SIG-M5 (cell line): ENCODE results near the gene DENND2D.

ENCODE experiments used
- DNase-seq: peaks from one replicate; lab custom pipeline; 2025; lab: John Stamatoyannopoulos, UW

DENND2D gene

GRCh38 chr1:111175349-111175748 lies 25.1 kb downstream of the DENND2D start:
- no peak for DNase-seq

GRCh38 chr1:111174070-111174469 lies 26.4 kb downstream of the DENND2D start:
- DNase-seq, result no peak

GRCh38 chr1:111172463-111172862 lies 28.0 kb downstream of the DENND2D start:
- DNase-seq, result no peak

- no peak for DNase-seq
Observed at GRCh38 chr1:111164151-111164550, 36.3 kb downstream of the DENND2D start.

DNA sequence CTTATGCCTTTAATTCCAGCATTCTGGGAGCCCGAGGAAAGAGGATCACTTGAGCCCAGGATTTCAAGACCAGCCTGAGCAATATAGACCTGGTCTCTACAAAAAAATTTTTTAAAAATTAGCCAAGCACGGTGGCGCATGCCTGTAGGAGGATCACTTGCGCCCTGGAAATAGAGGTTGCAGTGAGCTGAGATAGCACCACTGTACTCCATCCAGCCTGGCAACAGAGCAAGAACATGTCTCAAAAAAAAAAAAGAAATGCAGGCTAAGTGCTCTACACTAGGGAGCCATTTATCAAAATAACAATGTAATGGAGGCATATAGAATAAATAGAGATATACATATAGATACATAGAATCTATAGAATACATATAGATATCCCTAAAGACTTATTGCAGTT lies 37.1 kb downstream of the DENND2D start:
- DNase-seq, result no peak

DNA sequence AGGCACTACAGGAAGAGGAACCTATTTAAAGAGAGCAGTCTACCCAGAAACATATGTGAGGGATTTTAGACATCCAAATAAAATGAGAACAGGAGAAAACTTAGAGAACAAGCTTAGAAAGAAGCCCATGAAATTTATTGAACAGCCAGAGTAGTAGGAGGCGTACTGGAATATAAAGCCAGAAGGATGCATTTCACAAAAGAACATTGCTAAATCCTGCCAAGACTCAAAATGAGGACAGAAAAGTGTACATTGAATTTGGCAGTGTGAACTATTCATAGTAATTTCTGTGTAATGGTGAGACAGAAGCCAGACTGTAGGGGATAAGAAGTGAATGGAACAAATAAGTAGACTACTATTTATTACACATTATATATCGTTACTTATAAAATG lies 38.0 kb downstream of the DENND2D start:
- no peak for DNase-seq

DNA sequence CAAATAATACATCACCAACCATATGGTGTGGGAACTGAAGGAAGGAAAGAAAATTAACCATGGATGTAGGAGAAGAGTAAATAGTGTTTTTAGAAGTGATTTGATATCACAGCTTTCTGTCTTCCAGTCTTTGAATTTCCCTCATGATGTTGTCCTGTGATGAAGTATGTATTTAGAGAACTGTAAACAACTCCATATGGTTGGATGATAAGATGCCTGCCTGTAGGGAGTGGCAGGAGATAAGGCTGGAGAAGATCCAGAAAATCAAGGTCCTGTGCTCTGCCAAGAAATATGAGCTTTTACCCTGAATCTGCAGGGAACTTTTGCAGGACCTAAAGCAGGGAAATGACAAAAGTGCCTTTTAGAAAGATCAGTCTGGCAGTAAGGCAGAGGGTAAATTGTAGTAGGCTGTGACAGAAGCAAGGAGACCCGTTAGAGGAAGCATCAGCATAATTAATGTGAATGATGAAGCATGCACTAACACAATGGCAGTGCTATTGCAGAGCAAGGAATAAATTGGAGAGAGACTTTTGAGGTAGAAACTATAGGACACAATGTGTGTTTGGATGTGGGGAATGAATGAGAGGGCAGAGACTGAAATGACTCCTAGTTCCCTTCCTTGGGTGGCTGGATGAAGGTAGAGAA lies 38.5 kb downstream of the DENND2D start:
- no peak for DNase-seq

DNA sequence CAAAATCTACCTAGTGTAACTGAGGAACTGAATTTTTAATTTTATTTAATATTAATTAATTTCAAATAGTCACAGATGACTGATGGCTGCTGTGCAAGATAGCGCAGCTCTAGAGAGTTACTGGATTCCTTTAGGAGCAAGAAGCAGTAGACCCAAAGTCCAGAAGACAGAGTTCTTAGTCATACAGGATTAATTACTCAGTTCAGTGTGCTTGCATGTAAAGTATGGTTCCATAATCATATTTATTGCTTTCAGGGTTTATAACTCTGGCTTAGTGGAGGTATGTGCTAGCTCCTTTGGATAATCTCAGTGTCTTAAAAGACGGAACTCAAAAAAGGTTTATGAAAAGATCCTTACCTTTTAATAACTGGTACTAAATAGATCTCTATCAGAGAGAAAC lies 43.0 kb downstream of the DENND2D start:
- no peak for DNase-seq

DNA sequence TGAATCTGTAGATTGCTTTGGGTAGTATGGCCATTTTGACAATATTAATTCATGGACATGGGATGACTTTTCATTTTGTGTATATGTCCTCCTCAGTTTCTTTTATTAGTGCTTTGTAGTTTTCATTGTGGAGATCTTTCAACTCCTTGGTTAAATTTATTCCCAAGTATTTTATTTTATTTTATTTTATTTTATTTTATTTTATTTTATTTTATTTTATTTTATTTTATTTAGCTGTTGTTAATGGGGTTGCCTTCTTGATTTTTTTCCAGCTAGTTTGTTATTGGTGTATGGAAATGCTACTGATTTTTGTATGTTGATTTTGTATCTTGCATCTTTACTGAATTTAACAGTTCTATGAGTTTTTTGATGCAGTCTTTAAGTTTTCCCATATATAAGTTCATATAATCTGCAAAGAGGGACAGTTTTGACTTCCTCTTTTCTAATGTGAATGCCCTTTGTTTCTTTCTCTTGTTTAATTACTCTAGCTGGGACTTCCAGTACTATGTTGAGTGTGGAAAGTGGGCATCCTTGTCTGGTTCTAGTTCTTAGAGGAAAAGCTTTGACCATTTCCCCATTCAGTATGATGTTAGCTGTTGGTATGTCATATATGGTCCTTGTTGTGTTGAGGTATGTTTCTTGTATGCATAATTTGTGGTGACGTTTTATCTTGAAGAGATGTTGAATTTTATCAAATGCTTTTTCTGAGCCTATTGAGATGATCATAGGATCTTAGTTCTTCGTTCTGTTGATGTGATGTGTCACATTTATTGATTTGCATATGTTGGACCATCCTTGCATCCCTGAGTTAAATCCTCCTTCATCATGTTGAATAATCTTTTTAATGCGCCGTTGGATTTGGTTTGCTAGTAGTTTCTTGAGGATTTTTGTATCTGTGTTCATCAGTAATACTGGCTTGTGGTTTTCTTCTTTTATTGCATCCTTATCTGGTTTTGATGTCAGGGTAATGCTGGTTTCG lies 46.1 kb downstream of the DENND2D start:
- DNase-seq, result no peak

DNA sequence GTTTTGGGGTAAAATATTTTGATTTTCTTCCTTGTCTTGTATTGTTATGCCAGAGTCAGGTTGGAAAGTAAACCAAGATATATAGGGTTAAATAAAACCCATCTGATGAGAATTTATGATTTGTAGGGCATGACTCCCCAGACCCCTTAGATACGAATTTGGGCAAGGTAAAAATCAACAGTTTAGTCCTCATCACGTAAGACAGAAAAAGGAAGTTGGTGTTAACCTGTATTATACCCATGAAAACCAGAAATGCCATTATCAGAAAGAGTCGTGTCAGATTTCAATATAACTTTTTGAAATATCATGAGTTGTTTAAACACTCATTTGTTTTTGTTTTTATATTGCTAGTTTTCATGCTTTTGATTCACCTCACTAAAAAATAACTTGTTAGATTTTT lies 48.6 kb downstream of the DENND2D start:
- DNase-seq, result no peak

DNA sequence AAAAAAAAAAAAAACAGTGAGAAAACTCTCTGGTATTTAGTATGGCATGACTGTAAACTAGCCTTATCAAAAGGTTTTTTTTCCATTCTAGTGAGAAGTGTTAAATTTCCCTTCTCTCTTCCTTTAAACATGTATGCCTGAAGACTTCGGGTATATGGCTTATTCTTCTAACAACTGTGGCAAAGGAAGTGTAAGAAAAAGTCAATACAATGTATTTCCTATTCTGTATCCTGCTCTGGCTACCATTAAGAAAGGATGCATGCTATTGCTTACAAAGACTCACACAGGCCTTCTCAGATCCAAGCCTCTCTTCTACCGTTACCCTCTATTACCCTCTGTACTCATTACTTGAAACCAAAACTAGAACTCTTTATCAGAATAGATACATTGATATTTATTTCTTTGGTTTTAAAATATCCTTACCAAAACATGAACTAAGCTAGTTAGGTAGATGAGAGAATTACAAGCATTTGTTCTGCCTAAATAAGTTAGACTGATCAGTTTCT lies 52.0 kb downstream of the DENND2D start:
- DNase-seq, result no peak

GRCh38 chr1:111147948-111148347 lies 52.5 kb downstream of the DENND2D start:
- DNase-seq, result no peak

GRCh38 chr1:111145963-111146768 lies 54.3 kb downstream of the DENND2D start:
- no peak for DNase-seq

- DNase-seq, result no peak
Observed at GRCh38 chr1:111145542-111145941, 54.9 kb downstream of the DENND2D start.

DNA sequence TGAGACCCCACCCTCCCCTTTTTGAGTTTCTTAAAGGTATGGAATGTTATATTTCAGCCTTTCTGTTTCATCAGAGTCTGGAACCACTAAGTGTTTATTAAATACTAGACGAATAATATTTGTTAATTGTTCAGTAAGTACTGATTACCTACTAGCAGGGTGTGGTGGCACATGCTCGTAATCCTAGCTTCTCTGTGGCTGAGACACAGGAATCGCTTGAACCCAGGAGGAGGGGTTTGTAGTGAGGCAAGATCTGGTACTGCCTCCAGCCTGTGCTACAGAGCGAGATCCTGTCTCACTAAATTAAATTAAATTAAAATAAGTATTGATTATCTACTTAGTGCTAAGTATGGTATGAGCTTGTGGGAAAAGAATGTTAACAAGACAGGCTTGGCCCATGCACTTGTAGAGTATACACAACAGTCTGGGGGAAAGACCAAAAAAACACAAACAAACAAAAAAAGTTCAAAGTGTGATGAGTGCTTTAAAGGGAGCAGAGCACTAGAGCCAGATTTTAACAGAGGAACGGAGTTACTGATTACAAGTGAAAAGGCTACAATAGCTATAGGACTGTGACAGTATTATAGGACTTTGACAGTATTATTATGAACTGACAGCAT lies 58.0 kb downstream of the DENND2D start:
- DNase-seq, result no peak

- no peak for DNase-seq
Observed at GRCh38 chr1:111141245-111142220, 58.9 kb downstream of the DENND2D start.

- DNase-seq, result no peak
Observed at GRCh38 chr1:111140680-111140967, 59.8 kb downstream of the DENND2D start.

DNA sequence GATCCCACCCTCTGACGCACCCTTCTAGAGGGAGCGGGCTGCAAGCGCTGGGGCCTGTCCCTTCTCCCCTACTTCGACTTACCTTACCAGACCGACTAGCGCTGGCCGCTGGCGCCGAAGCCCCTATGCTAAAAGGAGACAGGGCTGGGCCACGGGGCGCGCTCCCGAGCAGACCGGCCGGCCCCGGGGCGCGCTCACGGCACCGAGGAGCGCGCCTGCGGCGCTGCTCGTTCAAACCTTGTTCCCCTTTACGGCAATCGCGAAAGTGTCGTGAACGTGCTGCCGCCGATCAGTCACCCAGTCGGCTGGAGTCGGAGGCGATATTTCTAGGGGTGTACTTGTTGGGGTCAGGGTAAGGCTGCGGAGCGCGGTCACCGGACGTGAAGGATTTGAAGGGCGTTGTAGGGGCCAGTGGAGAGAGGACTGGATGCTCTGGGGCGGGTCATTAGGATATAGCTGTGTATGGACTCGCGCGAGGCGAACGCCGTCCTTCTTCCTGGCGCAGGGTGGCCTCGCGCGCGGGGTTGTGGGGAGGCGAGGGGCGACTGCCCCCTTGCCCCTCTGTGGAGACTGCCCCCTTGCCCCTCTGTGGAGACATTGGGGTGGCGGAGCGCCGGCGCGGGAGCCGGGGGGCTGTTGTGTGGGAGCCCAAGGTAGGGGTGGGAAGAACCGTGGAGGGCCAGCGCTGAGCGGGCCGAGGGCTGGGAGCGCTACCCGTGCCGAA lies 60.3 kb downstream of the DENND2D start, which contains the start of the genes CEPT1 and DRAM2:
Gene CEPT1, plus strand, starts transcription at position 268 of the 724 bp plus-strand sequence. CDS start 7,492 bp downstream, outside the sequence.
Gene DRAM2, minus strand, starts transcription at position 138 of the 724 bp plus-strand sequence. CDS start 8,539 bp downstream, outside the sequence.
- no peak for DNase-seq

DNA sequence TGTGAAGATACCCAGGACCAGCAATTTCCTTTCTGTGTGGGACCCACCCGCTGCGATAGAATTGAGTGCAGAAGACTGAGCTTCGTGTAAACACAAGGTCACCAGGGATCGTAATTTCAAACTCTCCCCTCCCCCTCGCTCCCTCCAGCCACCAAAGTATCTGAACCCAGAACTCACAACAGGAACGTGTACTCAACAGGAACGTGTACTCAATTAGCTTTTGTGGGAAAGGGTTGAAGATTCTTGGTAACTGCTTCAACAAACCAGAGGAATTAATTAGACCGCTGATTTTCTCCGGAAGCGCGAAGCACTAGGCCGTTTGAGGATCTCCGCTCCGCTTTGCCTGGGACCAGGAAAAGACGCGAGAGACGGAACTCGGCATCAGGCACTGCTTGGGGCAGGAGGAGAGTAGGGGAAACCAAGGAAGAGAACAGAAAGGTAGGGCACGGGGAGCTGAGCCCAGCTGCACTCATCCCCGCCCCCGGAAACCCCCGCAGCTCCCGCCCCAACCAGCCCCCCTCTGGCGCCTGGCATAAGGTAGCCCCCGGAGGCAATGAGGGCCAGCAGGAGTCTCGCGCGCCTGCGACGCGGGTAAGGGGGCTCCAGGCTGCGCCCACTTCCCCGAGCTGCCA lies 61.0 kb downstream of the DENND2D start:
- no peak for DNase-seq
